Lower lobe of right lung (tissue), 2 donors: ENCODE measurements around the gene ATP6V0A1. TPM values are rescaled to one million over a fixed set of nuclear protein-coding genes. Genes with fewer than 3 reads are reported as not detected.
"Not testable (repeated sequence)": the region's sequence is repeated elsewhere in the genome, so short reads cannot be mapped to it uniquely, and the experiment has no call there.

ENCODE experiments used
- ATAC-seq, 2 donors: fragments of 200-7000 bp; cut with Tn5 transposase; one replicate each; pipeline ENCODE4 v1.9.1; 2020 to 2022; ENCODE audit warnings: mild to moderate bottlenecking in 2 of 2, moderate library complexity in 2 of 2
- DNase-seq: peaks from one replicate; pipeline ENCODE4 v3.0.0-alpha.2; 2020
- H3K27ac ChIP-seq: fragments of 200-600 bp; one replicate; pipeline ENCODE4 v1.8.0; 2022
- H3K27me3 ChIP-seq: fragments of 200-600 bp; one replicate; pipeline ENCODE4 v1.8.0; 2022; ENCODE audit warnings: low read depth
- H3K36me3 ChIP-seq: fragments of 200-600 bp; one replicate; pipeline ENCODE4 v1.8.0; 2022; ENCODE audit warnings: mild to moderate bottlenecking
- H3K4me1 ChIP-seq: fragments of 200-600 bp; one replicate; pipeline ENCODE4 v1.8.0; 2022
- H3K4me3 ChIP-seq: fragments of 200-600 bp; one replicate; pipeline ENCODE4 v1.8.0; 2022; ENCODE audit warnings: mild to moderate bottlenecking
- H3K9me3 ChIP-seq: fragments of 200-600 bp; one replicate; pipeline ENCODE4 v1.8.0; 2022
- CTCF ChIP-seq: fragments of 200-600 bp; IDR thresholded peaks from one replicate; pipeline ENCODE4 v1.8.0; 2022; ENCODE audit warnings: antibody characterized with exemption, mild to moderate bottlenecking
- intact Hi-C: fragments of 100-400 bp; cut with DNase I; formaldehyde crosslinking; loops from one replicate; pipeline ENCODE4 v1.11.0; 2022
- total RNA-seq: library from RNA; stranded (reverse); fragmentation: NEBNext Ultra II Directional; extraction: Animal tissue kit (Norgen Biotek cat#: 25700); gene quantifications from one replicate; pipeline ENCODE4 v1.2.1, GENCODE V29; 2021
- donor health status: DM: no; HTN: yes; CAD: no; lungs with severe emphysema.

ATP6V0A1 gene
- total RNA-seq, 1 donor from 2014 or later: 107 TPM

GRCh38 chr17:42413464-42414040, 45.1 kb upstream of the ATP6V0A1 start:
- intact Hi-C loops: no loop called here
- H3K27me3 ChIP-seq: no peaks in the 10 kb centered on the region
- peak overlapping the region; percentile 80 for H3K27ac ChIP-seq
- no peaks in the 10 kb centered on the region for H3K9me3 ChIP-seq
- no peak for TF ChIP-seq CTCF
- peaks cover 3% of the 10 kb centered on the region for H3K36me3 ChIP-seq
- no peak for DNase-seq
- H3K4me1 ChIP-seq: peaks cover 86% of the 10 kb centered on the region
- no peak for ATAC-seq
- no peak overlapping the region for H3K4me3 ChIP-seq

GRCh38 chr17:42414704-42415409, 43.8 kb upstream of the ATP6V0A1 start:
- TF ChIP-seq CTCF: no peak
- Histone ChIP-seq H3K27ac (peak overlapping the region; percentile 80), H3K36me3 (peaks cover 3% of the 10 kb centered on the region), H3K9me3 (no peaks in the 10 kb centered on the region), H3K4me3 (peak overlapping the region; percentile 18), H3K27me3 (no peaks in the 10 kb centered on the region), H3K4me1 (peaks cover 85% of the 10 kb centered on the region)
- ATAC-seq (peak; percentile 83 to 84), DNase-seq (peak; percentile 73)
- intact Hi-C loops: no loop called here

GRCh38 chr17:42417981-42418380, 40.7 kb upstream of the ATP6V0A1 start:
- DNase-seq, H3K27ac ChIP-seq, intact Hi-C loops, H3K36me3 ChIP-seq, ATAC-seq, H3K9me3 ChIP-seq, H3K4me3 ChIP-seq: not testable (repeated sequence)
- Histone ChIP-seq H3K4me1 (peaks cover 85% of the 10 kb centered on the region), H3K27me3 (peaks cover 16% of the 10 kb centered on the region)

- H3K4me1 ChIP-seq: peaks cover 61% of the 10 kb centered on the region
- H3K27ac ChIP-seq: peak overlapping the region; percentile 94
- DNase-seq (no peak), ATAC-seq (no peak)
- no peak for TF ChIP-seq CTCF
- H3K9me3 ChIP-seq: no peaks in the 10 kb centered on the region
- H3K4me3 ChIP-seq: peak overlapping the region; percentile 94
- peaks cover 19% of the 10 kb centered on the region for H3K27me3 ChIP-seq
- no peaks in the 10 kb centered on the region for H3K36me3 ChIP-seq
- intact Hi-C loops: no loop called here
Observed at GRCh38 chr17:42421136-42421506, 37.6 kb upstream of the ATP6V0A1 start.

- peak; percentile 54 to 62 for ATAC-seq
- no peak for TF ChIP-seq CTCF
- intact Hi-C loops: no loop called here
- H3K36me3 ChIP-seq: no peaks in the 10 kb centered on the region
- peaks cover 57% of the 10 kb centered on the region for H3K4me1 ChIP-seq
- H3K27me3 ChIP-seq: peaks cover 19% of the 10 kb centered on the region
- no peaks in the 10 kb centered on the region for H3K9me3 ChIP-seq
- H3K4me3 ChIP-seq: peak overlapping the region; percentile 94
- H3K27ac ChIP-seq: peak overlapping the region; percentile 94
- peak; percentile 61 for DNase-seq
Observed at GRCh38 chr17:42421507-42422338, 37.0 kb upstream of the ATP6V0A1 start.
